ENCODE measurements around the gene HPS1.
A peak's percentile ranks its signal among the peaks of the same experiment; 100 is the strongest.

The HPS1 gene

DNA sequence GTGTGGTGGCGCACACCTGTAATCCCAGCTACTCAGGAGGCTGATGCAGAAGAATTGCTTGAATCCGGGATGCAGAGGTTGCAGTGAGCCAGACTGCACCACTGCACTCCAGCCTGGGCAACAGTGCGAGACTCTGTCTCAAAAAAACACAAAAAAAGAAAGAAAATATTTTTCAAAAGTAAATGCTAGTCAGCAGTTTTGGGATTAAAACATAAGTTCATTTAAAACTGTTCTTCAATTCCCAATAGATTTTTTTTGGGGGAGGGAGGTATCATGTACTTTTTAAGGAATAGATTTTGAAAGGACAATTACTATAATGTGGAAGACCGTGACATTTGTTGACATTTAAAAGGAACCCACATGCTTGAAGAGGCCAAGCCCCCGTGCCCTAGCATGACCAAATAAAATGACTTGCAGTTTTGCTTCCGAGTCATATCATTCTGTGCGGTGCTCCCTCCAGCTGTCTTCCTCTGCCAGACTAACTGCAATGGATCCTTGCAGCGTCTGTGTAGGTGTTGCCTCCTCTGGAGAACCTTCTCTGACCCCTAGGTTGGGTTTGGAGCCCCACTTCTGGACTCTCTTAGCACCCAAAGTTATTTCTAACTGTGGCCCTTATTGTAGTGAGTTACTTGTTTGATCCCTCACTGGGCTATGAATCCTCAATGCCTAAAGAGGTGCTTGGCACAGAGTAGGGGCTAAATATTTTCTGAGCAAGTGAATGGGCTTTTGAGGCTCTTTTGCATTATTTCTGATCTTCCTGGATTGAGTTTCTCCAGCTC lies 17.4 kb upstream of the HPS1 start:
- DNase-seq, result no peak

DNA sequence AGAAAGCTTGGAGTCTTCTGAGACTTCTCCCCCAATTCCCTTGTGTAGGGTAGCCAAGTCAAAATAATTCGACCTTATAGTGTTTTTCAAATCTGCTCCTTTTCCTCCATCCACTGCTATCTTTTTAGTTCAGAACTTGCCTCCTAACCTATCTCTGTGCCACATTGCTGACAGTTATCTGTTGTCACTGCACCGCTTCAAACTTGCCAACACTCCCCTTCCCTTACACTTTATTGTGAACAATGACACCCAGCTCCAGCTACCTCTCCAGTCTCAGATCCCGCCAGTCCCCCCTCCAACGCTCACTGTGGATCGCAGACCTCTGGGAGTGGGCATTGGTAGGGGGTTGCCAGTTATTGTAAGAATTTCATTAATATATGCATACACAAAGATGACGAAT lies 16.3 kb upstream of the HPS1 start:
- DNase-seq, result no peak

DNA sequence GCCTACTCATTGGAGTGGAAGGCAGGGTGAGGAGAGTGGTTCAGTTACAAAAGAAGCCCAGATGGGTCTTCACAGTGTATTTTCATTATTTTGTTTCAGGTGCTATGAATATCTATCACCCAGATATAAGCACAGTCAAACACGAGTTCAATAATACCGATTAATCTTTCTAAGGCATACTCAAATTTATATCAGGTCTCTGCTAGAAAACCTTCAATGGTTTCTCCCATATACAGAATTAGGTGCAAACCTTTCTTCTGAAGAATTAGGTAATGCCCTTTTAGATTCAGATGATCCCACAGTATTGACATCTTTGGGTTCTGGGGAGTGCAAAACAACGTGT lies 14.7 kb upstream of the HPS1 start:
- DNase-seq, result no peak

DNA sequence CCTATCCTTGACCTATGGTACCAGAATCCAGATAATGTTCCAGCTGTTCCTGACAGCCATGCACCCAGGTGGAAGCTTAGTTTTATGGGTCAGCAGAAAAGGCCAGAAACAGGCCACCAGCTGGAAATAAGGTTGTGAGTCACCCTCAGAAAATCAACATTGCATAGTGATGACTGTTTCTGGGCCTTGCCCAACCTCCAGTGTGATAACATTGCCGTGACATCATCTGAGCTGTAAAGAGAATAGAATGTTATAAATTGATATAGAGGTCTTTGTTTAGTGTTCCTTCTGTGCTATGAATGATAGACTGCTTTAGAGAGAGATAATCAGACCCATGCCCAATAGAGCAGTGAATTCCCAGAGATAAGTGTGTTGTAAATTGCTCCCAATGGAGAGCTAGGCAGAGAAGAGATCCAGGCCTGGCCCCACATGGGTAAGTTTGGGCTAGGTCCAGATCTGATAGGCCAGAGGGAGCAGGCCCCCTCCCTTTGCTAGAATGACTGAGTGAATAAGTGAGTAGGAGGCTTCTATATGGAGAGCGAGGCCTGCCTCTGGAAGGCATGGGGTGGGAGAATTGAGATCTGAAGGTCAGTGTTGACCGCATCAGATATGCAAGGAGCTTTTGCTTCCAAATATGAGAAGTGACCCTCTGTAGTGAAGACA lies 14.2 kb upstream of the HPS1 start:
- peak; percentile 65 to 87 for DNase-seq

DNA sequence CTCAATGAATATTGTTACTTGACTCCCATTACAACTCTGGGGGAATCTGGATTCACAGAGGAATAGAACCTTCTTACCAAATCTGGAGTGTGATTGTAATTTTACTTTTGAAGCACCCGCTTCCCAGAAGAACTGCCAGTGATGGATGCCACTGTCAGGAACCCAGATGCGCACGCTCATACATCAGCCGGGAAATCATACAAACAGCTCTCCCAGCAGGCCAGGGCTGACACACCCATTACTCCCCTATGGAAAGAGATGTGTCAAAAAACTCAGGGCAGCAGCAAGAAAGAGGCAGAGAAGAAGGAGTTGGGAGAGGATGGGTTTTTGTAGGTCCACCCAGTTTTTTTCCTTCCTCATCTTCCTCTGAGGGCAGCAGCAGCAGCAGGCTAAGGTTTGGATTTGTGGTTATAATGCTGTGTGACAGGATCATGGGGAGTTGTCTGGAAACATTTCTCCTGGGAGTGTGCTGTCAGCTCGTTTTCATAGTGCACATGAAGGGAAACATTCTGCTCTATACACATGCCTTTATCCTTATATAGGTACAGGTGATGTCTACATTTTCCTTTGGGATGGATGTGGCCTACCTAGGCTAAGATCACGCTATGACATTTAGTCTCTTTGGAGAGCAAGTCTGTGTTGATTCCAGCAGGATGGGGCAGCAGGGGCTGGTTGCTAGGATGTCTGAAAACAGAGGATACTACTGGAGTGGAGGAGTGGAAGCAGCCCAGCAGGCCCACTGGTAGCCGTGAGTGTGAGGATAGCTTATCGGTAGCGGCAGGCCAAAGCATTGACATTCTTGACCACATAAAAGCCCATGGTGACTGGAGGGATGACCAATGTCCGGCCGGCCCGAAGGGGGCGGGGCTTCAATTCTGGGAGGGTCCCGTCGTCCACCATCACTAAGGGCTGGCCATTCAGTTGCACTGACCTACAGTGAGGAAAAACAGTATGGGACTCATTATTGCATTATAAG lies 12.4 kb upstream of the HPS1 start:
- DNase-seq, result no peak

DNA sequence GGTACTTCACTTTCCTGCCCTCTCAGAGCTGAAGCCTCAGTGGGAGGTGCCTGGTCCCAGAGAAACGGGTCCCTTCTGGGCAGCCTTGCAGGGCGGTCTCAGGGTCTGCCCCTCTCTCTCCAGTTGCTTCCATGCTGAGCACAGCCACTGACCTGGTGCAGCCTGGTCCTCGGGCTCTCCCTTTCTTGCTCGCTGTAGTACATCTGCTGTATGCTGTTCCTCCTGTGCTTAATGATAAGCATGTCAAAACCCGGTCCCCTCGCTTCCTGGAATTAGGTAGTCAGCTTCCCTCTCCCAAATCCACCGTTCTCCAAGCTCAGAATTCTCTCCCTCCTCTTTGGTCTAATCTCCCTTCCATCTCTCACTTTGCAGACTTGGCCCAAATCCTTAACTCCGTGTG lies 11.0 kb upstream of the HPS1 start:
- DNase-seq, result no peak

DNA sequence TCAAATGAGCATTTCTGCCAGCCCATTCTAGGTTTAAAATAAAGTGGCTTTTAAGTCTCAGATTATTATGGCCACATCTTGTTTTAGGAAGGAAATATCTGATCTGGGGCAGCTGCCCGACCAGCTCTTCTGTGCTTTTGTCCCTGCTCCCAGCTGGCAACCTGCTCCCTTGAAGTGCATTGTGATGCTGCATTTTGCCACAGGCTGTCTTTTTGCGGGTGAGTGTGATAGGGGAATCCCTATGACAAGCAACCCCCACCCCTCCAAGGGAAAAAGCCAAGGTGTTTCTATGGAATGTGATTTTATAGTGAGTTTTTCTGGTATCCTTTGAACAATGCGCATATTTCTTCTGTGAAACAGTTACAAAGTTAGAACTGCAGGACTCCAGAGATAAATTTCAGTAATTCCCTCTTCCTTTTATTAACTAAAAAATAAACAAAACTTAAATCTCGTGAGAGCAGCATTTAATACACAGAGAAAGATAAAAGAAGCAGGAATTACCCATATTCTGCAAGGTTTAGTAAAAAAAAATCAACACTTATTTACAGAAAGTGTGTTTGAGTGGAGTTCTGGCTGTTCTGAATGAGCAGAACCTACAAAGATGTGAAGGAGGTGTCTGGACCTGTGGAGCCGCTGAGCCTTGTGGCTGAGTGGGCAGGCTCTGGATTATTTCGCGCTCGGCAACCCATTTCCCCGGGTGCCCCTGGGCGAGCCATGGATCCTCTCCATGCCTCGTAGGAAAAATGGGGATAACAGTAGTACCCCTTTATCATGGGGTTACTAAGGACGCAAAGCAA lies 10.1 kb upstream of the HPS1 start:
- DNase-seq, result no peak

DNA sequence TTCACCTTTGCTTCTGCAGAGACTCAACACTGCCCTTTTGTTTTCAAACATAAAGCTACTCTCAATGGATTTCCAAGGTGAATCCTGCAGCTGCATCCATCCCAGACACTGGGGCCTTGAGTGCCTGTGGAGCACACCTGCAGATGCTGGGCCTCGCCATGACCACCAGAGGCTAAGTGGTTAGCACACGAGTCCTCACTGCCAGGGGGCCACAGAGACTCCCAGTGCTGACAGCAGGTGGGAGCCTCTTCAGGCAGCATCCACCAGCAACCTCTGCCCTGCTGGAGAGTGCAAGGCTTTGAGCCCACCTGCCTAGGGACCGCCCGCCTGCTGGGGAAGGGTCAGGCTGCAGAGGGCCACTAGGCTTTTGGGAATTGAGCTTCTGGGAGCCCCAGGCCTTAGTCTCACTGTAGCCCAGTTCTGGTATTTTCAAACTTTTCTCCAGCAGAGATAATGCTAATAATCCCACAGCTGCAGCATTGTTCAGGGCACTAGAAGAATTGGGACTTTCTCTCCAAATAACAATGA lies 9.4 kb upstream of the HPS1 start:
- no peak for DNase-seq

DNA sequence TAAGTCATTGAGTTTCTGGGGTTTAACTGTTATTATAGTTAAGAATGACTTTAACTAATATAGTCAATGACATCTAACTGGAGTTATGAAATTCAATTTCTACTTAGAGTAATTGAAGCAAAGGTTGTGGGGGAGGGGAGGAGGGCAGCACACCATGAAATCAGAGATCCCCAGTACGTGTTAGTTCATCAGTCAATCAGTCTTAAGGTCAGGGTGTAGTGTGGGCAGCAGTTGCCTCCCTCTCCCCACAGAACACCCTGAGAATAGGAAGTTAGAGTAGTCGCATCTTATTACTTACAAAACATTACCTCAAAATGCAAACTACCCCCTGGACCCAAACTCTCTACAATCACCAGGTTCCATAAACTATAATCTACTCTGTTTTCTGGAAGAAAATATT lies 7.0 kb upstream of the HPS1 start:
- DNase-seq, result no peak

DNA sequence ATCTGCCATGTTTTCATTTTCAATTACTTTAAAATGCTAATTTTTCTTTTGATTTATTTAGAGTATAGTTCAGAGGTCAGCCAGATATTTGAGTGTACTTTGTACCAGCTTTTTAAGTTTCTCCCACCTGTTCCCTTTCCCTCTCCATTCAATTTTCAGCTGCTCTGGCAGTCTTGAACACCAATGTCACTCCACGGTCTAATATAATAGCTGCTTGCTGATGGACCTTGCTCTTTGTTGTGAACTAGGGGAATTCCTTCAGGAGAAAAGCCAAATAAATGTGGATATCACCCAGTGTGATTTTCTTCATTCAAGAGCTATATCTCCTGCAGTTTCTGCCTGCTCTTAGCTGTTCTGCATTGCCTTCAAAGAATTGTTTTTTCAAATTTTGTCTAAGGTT lies 3.9 kb upstream of the HPS1 start:
- no peak for DNase-seq

DNA sequence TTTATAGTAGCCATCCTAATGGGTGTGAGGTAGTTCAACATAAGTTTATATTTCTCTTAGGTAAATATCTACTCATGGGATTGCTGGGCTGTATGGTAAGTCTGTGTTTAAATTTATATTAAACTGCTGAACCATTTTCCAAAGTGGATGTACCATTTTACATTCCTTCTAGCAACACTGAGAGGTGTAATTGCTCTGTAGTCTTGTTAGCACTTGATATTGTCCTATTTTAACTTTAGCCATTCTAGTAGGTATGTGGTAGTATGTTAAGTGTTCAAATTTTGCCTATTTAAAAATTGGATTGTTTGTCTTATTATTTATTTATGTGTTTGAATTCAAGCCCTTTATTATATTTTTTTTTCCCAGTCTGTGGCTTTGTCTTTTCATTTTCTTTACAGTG lies 2.6 kb upstream of the HPS1 start:
- no peak for DNase-seq

DNA sequence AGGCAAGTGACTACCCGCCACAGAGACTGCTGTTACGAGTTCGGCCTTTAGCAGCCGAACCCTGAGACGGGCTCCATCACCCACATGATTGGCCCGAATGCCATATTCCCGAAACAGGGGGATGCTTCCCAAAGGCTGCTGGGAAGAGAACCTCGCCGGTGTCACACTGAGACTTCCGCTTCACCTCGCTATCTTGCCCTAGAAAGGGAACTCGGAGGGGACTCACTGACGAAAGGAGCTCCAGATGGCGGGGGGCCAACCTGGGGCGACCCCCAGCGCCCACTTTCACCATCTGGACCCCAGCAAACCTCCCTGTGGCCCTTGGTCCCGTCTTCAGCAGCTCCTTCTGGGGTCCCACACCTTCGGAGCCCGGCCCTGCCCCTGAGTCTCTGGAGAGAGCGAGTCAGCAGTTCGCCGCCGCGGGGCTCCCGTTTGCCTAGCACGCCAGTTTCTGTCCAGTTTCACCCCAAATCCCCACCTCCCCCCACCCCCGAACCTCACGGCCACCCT lies 529 bp downstream of the HPS1 start:
- no peak for DNase-seq

DNA sequence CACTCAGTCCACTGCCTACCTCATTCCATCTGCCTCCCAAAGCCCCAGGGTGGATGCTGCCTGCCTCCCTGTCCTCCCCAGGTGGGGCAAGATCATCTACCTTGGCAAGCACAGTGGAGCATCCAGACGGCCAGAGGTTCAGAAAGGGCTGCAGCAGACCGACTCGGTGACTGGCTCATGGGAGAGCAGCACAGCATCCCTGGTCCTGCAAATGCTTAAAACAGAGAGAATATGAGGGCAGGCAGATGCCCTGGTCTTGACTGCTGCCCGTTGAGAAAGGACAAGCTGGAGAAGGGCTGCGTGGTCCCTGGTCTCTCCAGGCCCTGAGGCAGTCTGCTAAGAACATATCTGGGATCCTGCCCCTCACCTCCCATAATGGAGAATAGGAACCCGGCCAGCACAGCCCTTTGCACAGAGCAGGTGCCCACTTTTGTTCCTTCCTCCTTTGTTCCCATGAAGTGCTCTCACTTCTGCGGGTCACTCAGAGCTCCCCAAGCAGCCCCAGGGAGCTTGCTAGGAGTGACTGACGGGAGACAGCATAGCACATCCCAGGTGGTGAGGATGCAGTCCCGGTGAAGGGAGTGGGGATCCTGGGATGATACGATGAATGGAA lies 1.4 kb downstream of the HPS1 start:
- DNase-seq, result no peak

DNA sequence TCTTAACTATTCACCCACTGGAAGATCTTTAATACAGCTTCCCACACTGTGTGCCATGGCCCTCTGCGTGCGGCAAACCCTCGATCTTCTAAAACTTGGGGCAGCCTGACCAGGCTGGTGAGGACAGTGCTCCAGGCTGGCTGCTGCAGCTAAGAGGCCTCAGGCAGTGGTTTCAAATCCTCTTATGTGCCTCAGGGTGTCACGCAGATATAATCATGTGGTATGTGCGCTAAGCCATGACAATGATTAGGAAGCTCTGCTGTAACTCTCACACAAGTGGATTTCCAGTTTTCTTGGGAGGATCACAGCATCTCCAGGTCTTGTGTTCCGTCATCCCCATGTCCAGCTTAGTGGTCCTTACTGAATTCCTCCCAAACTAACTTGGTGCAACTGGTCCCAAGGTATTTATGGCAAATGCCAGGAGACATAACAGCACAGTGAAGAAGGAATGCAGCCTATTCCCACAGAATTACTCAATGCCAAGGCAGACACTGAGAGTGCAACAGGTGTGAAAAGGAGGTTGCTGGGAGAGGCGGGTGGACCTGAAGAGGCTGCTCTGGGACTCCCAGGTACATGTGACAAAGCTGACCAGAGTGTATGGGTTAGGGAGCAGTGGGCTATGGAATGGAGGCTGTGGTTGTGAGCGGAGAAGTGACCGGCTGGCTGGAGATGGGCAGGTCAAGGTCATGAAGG lies 2.3 kb downstream of the HPS1 start:
- DNase-seq, result no peak

DNA sequence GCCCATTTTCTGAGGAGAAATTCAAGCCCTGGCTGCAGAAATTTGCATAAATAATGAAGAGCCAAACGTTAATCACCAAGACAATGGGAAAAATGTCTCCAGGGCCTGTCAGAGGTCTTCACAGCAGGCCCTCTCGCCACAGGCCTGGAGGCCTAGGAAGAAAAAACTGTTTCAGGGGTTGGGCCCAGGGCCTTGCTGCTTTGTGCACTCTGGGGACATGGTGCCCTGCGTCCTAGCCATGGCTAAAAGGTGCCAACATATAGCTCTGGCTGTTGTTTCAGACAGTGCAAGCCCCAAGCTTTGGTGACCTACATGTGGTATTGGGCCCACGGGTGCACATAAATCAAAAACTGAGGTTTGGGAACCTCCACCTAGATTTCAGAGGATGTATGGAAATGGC lies 8.0 kb downstream of the HPS1 start:
- no peak for DNase-seq

DNA sequence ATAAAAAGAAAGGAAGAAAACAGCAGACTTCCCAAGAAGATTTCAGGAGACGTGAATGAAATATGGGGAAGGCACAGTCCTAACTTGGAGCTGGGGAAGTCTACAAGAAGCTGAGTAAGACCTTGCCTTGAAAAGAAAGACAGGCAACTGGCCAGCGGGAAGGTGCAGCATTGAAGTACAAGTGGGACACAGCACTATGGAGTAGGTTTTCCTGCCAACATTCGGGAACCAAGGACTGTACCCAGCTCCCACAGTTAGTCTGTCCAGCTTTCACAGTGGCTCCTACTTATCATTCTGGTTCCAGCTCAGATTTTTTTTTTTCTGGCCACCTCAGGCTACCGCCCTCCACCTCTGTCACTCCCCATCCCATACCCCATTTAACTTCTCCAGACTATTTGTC lies 10.0 kb downstream of the HPS1 start:
- no peak for DNase-seq

DNA sequence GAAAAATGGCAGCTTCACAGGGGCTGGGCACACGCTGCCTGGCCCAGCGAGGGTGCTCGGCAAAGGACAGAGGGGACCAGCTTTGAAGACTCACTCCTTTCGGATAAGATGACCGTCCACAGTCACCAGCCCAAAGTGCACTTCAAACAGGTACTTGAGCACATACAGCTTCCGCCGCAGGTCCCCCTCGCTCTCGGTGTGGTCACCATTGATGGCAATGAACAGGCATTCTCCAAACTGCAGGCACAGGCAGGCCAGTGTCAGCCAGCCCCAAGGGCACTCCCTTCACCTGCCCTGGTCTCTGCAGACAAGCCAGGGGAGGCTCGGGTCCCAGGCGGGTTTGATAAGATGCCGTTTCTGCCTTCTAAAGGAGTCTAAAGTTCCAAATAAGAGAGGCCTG lies 11.6 kb downstream of the HPS1 start:
- no peak for DNase-seq

DNA sequence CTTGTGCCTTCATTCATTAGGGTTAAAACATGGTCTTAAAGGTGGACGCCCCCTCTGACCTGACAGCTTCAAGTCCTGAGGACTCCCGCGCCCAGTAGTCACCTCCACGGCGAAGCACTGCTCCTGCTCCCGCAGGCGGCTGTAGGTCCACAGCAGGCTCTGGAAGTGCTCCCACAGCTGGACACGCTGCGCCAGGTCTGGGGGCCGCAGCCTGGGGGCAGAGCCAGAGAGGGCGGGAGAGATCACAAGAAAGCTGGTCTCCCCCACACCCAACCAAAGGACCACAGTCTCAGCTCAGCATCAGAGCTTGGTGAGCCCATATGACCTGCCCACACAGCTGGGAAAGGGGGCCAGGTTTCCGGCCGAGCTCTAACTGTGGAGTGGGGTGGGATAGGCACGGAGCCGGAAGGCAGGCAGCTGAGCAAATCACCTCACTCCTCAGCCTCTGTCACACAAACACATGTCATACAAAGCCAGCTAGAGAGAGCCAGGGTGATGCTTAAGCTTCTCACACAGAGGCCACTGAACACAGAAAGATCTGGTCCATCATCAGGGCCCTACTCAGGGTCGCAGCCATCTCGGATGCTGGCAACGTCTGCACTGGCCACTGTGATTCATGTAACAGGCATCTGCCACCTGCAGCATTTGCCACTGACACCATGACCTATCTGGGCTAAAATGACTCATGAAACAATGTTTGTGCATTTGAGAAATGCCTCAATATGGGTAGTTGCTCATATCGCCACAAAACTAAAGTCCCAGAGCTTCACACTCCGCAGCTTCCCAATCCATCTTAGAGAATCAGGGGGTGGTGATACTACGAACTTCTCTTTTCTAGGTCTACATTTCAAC lies 12.6 kb downstream of the HPS1 start:
- peak; percentile 18 to 20 for DNase-seq

DNA sequence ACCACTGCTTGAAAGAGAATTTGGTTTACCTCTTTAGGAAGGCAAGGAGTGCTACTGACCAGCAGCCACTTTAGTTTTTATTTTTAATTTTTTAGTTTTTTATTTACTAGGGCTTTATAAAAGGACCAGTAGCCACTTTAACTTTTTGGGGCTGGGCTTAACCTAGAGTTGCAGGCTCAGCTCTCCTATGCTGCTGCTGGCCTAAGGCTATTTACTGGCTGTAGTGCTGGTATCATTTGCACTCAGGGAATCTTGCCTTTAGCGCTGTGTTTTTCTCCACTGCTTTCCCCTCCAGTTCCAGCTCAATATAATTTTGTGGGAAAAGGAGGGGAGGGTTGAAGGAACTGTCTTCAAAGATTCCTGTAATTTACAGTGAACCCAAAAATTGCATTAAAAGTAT lies 13.4 kb downstream of the HPS1 start:
- no peak for DNase-seq

DNA sequence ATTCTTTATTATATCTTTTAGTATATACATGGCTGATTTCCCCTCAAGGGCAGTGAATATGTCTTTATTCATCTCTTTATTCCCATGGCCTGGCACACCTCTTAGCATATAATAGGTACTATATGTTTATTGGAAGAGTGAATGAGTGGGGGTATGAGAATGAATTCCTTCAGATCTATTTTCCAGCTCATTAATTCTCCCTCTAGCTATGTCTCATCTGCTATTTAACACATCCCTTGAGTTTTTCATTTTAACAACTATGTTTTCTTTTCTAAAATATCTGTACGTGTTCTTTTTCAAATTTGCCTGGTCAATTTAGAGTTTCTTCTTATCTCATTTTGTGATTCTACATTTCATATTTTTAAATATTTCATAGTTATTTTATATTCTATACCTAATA lies 14.4 kb downstream of the HPS1 start:
- no peak for DNase-seq
